Activated CD4-positive, alpha-beta T cell treated with anti-CD3 and anti-CD28 coated beads, Interleukin-2, amount 50 U/mL, for 4 hours (primary cell): Measurements from ENCODE around the gene NUDT16.

Experiments used
- DNase-seq, 2 experiments: peaks; one replicate each; pipeline ENCODE4 v3.0.0-alpha.2; 2020

Gene NUDT16

DNA sequence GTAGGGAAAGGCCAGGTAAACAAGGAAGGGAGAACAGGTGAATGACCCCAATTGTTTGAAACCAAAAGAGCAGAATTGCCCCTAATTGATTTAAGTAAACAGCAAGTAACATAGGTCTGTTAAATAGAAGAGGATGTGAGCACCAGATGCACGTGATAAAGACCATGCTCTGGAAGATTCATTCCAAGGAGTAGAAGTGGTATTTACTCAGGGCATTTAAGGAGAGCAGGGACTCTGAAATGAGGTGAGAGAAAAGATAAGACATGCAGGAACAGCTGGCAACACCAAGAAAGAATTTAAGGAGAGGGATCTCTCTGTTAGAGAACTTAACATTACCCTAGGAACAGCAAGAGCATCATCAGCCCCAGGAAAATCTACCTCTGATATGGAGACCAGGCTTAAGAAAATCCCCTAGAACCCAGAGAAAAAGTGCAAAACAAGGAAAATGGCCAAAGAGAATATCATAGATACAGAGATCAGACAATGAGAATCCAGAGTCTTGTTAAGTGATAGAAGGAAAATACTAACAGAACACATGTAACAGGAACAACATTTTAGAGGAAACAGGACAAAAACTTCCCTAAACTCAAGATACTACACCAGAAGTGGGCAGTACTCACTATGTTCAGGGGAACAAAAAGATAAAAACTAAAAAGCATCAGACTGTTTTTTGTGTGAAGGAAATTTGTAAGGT is 6.4 kb downstream of the NUDT16 start:
- no peak for DNase-seq

DNA sequence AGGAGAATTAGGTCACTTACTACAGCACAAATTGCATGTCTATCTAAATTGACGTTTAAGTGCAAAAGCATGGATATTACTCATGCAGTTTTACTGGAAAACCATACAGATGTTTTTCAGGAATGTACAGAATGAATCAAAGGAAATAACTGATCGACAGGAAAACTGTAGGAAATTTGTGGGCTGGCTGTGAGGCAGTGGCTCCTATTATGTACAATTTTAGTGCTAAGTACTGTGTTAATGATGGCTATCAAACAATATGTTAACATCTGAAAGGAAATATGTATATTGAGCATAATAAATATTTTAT is 6.9 kb downstream of the NUDT16 start:
- DNase-seq, result no peak

DNA sequence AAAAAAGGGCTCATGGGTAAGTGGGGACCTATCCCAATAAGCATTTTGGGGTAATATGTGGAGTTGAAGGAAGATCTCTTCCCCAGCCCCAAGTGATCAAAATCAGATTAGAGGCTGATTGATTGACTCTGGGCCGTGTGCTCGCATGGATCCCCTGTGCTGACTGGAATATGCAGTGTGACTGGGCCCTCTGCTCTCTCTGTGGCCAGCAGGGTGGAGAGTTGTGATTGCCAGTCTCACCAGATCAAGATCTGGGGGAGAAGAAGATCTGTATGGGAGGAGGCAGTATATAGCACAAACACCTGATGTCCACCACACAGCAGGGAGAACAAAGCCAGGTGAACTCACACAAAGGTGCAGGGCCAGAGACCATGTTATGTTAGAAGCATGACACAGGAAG is 8.8 kb downstream of the NUDT16 start:
- DNase-seq, result no peak

DNA sequence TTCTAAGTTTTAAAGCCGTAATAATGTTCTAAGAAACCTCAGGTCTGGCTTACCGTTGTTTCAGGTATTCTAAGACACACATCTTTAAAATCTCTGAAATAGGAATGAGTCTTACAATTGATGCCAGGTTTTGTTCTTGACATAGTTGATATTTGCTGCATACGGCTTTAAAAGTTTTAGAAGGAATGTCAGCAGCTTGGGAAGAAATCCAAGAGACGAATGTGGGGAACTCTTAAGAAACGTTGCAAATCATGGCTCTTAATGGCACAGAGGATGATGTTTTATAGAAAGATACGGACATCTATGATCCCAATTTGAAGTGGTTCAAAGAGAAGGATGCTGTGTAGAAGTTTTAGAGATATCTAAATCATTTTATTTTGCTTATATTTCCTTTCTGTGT is 11.5 kb downstream of the NUDT16 start:
- DNase-seq, result no peak

DNA sequence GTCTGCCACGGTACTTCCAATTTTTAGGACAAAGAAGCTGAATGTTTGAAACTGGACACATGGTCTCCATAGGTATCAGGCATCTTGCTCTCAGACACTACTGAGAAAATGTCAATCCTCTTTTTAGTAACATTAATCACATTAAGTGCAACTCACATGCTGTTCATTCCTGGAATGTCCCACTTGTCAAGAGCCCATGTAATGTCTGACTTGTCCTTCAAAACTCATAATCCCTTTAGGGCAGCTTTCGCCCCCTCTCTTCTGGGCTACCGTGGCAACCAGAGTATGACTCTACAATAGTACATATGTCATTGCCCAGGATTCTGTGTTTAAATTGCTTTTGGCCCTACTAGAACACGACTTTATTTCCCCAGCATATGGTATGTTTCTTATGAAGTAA is 12.3 kb downstream of the NUDT16 start:
- no peak for DNase-seq

DNA sequence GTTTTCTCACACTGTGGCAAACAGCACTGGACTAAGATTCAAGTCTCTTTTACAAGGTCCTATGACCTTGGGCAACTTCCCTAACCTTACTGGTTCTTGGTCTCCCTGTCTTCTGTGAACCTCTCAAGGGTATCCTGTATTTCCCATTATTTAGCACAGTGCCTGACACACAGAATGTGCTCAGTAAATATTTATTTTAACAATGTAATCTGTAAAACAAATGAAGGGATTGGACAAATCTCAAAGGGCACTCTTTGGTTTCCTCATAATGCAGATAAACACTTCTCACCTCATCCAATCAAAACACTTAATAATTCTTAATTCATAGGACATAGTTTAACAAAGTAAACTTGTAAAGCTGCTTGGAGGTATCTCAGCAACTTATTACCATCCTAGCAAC is 12.8 kb downstream of the NUDT16 start:
- DNase-seq, result no peak

DNA sequence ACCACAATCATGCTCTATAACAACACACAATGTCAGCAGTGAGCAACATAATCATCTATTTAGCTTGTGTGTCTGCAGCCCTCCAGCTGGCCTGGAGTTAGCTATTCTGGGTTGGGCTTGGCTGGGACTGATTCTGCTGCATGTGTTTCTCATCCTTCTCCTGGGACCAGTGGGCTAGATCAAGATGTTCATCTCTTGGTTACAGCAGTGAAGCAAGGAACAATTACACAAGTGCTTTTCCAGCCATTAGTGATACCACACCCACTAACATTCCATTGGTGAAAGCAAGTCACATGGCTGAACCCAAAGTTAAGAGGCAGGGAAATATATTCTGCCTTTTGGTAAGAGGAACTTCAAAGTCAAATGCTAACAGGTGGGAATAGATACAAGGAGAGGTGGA is 14.6 kb downstream of the NUDT16 start:
- DNase-seq, result no peak

DNA sequence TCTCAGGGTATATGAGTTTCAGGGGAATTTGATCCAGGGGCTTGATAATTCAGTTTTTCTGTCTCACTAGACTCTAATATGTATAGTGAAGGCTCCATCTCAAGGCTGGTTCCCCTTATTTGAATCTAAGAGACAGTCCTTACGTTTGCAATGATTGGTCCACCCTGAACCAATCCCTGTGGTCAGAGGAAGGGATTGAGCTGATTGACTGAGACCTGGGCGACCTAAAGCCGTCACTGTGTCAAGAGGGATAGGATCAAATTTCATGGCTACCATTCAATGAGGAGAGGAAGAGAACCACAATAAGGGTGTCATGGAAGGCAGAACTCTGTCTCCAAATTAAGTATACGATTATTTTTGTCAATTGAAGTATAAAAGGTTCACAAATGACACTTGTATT is 16.3 kb downstream of the NUDT16 start:
- DNase-seq, result no peak

DNA sequence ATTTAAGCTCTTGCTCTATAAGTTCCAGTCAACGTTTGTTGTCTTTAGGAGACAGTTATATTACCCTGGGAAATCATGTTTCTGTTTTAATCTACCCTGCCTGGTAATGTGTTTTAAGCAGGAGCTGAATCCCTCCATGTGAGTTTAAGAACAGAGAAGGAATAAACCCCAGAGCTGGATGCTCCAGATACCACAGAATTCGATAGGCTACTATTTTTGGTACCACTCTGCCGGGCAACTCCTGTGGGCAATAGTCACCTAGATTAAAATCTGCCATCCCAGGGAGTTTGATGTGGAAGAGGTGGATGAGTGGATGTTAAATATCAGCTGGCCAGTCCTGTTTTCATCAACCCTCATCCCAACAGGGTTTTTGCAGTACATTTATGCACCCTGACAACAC is 20.4 kb downstream of the NUDT16 start:
- DNase-seq, result no peak

DNA sequence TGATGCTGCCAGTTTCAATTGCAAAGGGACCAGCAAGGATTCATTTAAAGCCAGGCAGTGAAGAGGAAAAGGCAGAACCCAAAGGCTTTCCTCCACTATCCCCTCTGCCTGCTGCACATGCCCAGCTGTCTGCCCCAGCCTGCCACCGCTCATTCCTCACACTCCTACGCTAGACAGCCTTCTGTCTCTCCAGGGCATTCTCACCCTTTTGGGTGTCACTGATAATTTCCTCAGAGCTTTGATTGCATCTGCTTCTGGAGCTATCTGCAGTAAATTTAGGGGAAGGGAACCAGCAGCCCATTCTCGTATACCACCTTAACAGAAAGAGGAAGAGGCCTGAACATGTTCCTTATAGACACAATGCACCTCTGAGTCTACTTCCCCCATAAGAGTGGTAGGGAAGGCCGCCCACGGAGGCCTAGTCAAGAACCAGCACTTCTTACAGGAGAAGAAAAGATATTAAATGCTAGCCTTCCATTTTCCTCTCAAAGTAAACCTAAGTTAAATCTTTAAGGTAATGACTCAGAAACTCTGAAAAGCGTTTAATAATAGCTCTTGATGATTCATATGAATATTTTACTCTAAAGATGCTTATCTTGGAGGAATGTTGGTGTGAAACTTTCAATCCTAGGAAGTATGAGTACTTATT is 20.9 kb downstream of the NUDT16 start:
- no peak for DNase-seq

DNA sequence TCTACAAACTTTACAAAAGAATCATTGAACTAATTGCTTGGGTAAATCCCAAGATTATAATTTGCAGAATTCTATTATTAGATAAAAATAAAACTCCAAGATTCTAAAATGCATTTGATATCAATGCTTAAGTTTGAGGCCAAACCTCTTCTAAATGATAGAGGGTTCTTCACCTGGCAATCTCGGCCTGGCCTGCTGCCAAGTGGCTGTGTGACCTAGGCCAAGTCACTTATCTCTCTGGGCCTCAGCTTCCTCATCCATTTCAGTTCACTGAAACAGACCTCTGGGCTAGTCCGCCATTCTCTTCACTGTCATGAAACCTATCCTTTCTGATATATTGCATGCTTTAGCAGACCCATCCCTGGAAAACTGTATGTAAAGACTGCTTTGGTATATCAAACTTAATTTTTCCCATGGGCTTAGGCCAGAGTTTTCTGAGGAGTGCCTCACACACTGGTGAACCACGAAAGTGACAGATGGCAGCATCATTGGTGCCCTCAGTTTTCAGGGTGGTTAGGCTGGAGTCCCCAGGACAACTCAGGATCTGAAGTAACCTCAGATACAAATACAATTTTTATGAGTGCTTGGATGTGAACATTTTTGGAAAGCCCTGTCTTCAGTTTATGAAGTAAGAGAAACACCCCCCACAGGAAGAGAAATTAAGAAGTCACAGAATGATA is 21.8 kb downstream of the NUDT16 start:
- no peak for DNase-seq

DNA sequence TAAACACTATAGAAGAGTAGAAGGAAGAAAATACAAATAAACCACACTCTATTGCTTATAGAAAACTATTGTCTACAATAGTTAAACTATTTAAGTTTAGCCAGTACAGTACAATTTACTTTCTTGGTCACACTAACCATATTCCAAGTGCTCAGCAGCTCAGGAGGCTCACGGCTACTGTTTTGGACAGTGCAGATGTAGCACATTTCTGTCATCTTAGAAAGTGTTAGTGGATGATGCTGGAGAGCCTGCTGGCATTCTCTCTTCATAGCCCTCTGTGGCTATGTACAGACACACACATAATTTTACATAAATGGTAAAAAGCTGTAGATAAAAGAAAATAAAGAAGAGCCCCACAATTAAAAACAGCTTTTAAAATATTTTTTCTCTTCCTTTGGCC is 23.8 kb downstream of the NUDT16 start:
- DNase-seq, result no peak

DNA sequence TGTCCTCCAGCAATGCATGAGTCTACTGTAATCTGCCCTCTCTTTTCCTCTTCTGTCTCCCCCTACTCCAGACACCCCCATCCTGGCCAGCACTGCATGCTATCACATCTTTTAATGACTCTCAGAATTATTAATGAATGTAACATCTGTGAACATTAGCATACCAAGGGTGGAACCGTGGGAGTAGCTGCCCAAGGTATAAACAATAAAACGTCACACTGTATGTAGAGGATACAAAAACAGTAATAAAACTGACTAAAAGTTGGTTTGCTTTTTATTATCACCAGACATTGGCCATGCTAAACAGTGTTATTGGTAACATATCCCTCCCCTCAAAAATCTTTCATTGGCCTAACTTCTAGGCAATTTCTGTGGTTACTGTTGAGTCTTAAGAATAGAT is 24.7 kb downstream of the NUDT16 start:
- no peak for DNase-seq

DNA sequence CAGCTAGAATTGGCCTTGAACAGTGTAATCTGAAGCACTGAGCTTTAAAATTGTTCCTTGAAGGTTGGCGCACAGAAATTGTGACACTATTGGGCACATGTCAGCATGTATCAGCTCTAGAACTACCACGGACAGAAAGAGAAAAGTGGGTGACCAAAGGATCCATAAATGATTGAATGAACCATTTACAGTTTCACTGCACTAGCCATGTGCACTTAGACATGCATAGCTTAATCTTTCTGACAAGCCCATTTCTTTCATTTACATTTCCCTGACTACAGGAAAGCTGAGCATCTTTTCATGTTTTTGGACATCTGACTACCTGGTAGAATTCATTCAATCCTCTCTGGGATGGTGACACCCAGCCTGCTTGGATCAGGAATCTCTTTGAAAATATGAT is 36.2 kb downstream of the NUDT16 start:
- no peak for DNase-seq

DNA sequence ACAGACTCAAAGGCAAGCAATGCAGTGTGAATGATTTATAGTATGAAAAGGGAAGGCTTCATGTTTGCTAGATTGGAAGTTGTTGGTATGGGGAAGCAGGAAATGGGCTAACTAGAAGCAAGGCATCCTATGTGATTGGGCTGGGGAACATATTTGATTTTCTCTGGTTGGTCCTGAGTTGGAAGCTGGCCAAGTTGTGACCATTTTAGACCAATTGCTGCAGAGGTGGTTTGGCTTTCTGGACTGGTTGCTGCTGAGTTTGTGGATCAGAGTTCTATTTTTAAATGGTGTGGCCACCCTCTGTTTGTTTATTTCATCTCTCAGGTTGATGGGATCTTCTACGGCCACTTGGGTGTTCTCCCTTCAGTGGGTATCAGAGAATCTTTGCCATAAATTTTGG is 39.7 kb downstream of the NUDT16 start:
- DNase-seq, result no peak

DNA sequence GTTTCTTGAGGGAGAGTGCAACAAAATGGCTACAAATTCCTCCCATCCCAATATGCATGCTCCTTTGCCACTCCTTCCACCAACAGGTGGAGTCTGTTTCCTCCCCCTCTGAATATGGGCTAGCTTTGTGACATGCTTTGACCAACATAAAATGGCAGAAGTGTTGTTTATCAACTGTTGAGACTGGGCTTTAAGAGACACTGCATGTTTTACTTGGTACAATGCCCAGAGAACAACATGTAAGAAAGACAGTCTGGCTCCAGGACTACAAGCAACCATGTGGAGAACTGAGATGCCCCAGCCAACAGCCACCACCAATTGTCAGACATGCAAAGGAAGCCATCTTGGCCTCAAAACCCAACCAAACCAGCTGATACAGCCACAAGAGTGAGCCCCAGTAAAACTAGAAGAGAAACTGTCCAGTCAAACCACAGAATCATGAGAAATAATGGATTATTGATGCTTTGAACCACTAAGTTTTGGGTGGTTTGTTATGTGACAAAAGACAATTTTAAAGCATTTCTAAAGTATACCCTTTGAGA is 40.5 kb downstream of the NUDT16 start:
- DNase-seq, result no peak

DNA sequence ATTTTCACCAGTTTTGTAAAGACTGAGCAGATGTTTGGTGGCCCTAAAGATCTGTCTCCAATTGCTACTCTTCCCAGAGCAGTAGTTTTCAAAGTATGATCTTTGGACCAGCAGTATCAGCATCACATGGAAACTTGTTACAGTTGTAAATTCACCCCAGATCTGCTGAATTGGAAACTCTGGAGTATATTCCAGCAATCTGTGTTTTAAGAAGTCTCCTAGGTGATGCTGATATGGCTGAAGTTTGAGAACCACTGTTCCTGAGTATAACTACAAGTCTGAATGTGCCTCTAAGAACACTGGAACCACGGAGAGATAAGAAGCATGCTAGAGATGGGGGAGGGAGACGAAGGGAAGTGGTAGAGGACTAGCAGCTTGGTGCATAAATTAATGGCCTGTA is 45.7 kb downstream of the NUDT16 start:
- no peak for DNase-seq

DNA sequence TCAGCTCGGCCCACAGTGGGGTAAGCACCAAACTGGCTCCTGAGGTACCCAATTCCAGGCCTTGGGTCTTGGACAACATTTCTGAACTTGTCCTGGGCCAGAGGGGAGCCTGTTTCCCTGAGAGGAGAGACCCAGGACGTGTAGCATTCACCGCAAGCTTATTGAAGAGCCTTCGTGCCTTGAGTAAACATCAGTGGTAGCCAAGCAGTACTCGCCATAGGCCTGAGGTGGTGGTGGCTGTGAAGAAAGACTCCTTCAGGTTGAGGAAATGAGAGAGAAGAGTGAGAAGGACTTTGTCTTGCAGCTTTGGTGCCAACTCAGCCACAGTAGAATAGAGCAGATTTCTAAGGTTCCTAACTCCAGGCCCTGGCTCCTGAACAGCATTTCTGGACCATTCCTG is 50.2 kb downstream of the NUDT16 start:
- DNase-seq, result no peak

DNA sequence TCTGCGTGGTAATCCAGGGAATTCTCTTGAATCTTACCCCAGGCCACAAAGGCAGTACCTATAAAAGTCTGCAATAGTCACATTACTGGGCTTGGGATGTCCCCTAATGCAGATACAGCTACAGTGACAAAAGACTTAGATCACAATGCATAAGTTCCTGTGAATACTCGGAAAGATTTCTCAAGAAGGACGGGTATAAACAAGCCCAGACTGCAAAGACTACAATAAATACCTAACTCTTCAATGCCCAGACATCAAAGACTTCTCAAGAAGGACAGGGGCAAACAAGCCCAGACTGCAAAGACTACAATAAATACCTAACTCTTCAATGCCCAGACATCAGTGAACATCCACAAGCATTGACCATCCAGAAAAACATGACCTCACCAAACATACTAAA is 50.9 kb downstream of the NUDT16 start:
- DNase-seq, result no peak

DNA sequence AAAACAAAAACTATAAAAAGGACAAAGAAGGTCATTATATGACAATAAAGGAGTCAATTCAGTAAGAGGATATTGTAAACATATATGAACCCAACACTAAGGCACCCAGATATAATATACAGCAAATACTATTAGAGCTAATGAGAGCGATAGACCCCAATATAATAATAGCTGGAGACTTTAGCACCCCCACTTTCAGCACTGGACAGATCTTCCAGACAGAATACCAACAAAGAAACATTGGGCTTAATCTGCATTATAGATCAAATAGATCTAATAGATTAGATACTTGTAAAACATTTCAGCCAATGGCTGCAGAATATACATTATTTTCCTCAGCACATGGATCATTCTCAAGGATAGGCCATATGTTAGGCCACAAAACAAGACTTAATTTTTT is 53.4 kb downstream of the NUDT16 start:
- no peak for DNase-seq
